ENCODE data around the gene CES2.

The CES2 gene

DNA sequence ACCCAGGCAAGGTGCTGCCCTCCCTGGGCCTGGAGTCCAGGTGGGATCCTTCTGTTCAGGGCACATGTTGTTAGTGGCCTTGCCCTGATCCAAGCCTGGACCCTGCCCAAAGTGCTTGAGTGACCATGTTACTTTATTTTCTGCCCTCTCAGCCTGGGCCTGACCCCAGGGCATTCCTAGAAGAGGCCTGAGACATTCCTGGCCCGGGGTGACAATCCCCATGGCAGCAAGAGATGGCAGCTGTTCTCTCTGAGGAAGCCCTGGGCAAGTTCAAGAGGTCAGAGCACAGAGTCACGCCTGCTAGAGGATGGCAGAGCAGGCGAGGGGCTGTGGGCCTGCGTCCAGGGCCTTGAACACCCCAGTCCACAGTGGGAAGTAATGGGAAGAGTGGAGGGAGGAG lies 21.6 kb upstream of the CES2 start:
- no peak for DNase-seq (ENCODE audit: extremely low read depth, insufficient read length)
- H3K36me3 ChIP-seq (ENCODE audit: control insufficient read depth, insufficient read depth, low read length) = no peaks in the 10 kb centered on the region
- no peaks in the 10 kb centered on the region; the same call in none of the 2 replicates for H3K27me3 ChIP-seq (replicated peaks; ENCODE audit: control insufficient read depth, insufficient read depth, low read length)
- no peak overlapping the region for H3K4me3 ChIP-seq (replicated peaks; ENCODE audit: low read depth, low read length)
- TF ChIP-seq, protein P1, sequence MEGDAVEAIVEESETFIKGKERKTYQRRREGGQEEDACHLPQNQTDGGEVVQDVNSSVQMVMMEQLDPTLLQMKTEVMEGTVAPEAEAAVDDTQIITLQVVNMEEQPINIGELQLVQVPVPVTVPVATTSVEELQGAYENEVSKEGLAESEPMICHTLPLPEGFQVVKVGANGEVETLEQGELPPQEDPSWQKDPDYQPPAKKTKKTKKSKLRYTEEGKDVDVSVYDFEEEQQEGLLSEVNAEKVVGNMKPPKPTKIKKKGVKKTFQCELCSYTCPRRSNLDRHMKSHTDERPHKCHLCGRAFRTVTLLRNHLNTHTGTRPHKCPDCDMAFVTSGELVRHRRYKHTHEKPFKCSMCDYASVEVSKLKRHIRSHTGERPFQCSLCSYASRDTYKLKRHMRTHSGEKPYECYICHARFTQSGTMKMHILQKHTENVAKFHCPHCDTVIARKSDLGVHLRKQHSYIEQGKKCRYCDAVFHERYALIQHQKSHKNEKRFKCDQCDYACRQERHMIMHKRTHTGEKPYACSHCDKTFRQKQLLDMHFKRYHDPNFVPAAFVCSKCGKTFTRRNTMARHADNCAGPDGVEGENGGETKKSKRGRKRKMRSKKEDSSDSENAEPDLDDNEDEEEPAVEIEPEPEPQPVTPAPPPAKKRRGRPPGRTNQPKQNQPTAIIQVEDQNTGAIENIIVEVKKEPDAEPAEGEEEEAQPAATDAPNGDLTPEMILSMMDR (IDR thresholded peaks at IDR 0.05; ENCODE audit: insufficient read depth, low read length, poor library complexity, severe bottlenecking) = no peak

DNA sequence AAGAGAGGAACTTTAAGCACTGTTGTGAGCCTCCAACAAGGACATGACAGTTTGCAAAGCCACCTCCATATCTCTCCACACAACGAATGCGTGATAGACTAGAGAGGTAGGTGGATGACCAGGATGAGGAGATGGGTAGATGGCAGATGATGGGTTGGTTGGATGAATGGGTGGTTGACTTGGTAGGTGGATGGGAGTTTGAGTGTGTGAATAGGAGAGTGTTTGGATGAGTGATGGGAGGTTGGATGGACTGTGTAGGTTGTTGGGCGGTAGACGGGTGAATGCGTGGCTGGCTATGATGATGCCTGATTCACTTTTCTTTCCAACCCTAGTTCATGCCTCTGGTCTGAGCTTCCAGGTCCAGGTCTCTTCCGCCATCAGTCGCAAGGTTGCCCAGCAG lies 20.8 kb upstream of the CES2 start:
- TF ChIP-seq, protein P1 (IDR thresholded peaks at IDR 0.05; ENCODE audit: insufficient read depth, low read length, poor library complexity, severe bottlenecking) = no peak
- Histone ChIP-seq H3K36me3 (ENCODE audit: control insufficient read depth, insufficient read depth, low read length) (no peaks in the 10 kb centered on the region), H3K27me3 (replicated peaks; ENCODE audit: control insufficient read depth, insufficient read depth, low read length) (no peaks in the 10 kb centered on the region; the same call in none of the 2 replicates), H3K4me3 (replicated peaks; ENCODE audit: low read depth, low read length) (no peak overlapping the region)
- no peak for DNase-seq (ENCODE audit: extremely low read depth, insufficient read length)

DNA sequence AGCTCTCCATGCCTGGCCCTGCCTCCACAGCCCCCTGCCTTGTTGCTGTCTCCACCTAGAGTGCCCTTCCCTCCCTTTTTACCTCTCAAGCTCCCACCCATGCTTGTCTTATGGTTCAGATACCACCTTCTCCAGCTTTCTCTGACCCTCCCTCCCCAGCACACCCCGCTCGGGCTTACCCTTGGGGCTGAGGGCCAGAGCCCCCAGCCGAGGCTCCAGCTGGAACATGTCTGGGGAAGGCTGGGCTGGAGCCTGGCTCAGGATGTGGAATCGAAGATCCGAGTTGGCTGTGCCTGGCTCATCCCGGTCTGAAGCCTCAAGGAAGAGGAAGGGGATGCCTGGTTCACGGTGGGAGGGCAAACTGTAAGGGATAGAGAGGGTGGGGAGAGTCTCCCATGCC lies 20.3 kb upstream of the CES2 start:
- Histone ChIP-seq H3K4me3 (replicated peaks; ENCODE audit: low read depth, low read length) (no peak overlapping the region), H3K27me3 (replicated peaks; ENCODE audit: control insufficient read depth, insufficient read depth, low read length) (no peaks in the 10 kb centered on the region; the same call in none of the 2 replicates), H3K36me3 (ENCODE audit: control insufficient read depth, insufficient read depth, low read length) (no peaks in the 10 kb centered on the region)
- no peak for DNase-seq (ENCODE audit: extremely low read depth, insufficient read length)
- TF ChIP-seq, protein P1 (IDR thresholded peaks at IDR 0.05; ENCODE audit: insufficient read depth, low read length, poor library complexity, severe bottlenecking) = no peak

DNA sequence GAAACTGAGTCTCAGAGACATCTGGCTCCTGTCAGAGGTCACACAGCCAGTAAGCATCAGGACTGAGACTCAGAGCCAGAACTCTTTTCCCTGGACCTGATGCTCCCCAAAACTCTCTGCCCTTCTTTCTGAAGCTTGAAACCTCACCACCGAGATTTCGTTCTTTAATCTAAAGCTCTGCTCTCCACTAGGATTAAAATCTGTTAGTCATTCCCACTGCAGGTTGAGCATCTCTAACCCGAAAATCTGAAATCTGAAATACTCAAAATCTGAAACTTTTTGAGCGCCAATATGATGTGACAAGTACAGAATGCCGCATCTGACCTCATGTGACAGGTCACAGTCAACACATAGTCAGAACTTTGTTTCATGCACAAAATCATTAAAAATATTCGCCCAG lies 18.8 kb upstream of the CES2 start:
- no peak for DNase-seq (ENCODE audit: extremely low read depth, insufficient read length)
- no peak overlapping the region for H3K4me3 ChIP-seq (replicated peaks; ENCODE audit: low read depth, low read length)
- H3K36me3 ChIP-seq (ENCODE audit: control insufficient read depth, insufficient read depth, low read length) = no peaks in the 10 kb centered on the region
- H3K27me3 ChIP-seq (replicated peaks; ENCODE audit: control insufficient read depth, insufficient read depth, low read length) = no peaks in the 10 kb centered on the region; the same call in none of the 2 replicates
- TF ChIP-seq, protein P1 (IDR thresholded peaks at IDR 0.05; ENCODE audit: insufficient read depth, low read length, poor library complexity, severe bottlenecking) = no peak

DNA sequence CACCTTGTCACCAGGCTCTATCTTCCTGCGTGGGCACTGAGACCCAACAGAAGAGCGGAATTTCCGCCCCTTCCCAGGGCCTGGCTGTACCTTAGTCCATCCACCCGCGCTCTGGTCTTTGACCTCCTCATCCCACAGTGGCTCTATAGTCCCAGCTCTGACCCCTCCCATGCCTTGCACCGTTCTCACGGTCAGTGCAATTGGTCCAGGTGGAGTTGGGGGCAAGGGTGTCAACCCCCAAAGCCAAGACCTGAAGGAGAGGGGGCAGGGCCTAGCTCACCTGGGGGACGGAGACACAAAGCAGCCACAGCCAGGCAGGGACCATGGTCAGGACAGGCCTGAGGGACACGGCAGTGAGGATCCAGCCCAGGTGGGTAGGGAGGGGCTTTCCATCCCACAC lies 17.6 kb upstream of the CES2 start:
- DNase-seq (ENCODE audit: extremely low read depth, insufficient read length) = no peak
- TF ChIP-seq, protein P1 (IDR thresholded peaks at IDR 0.05; ENCODE audit: insufficient read depth, low read length, poor library complexity, severe bottlenecking) = no peak
- no peaks in the 10 kb centered on the region; the same call in none of the 2 replicates for H3K27me3 ChIP-seq (replicated peaks; ENCODE audit: control insufficient read depth, insufficient read depth, low read length)
- H3K36me3 ChIP-seq (ENCODE audit: control insufficient read depth, insufficient read depth, low read length) = no peaks in the 10 kb centered on the region
- no peak overlapping the region for H3K4me3 ChIP-seq (replicated peaks; ENCODE audit: low read depth, low read length)

DNA sequence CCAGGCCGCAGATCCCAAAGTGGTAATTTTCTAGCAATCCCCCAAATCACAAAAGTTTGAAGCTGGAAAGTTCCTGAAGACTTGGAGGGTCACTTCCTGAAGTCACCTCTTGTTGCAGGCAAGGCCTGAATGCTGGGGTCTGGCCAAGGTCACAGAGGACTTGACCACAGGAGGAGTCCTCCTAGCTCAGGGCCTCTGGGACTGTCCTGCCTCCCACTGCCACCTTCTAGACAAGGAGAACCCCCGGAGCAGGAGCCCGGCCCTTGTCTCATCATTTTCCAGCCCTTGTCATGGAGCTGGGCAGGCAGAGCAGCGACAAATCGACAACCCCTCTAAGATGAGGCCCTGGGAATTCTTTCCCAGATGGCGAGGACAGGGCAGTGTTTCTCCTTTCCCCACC lies 17.0 kb upstream of the CES2 start:
- no peak for DNase-seq (ENCODE audit: extremely low read depth, insufficient read length)
- Histone ChIP-seq H3K36me3 (ENCODE audit: control insufficient read depth, insufficient read depth, low read length) (no peaks in the 10 kb centered on the region), H3K4me3 (replicated peaks; ENCODE audit: low read depth, low read length) (no peak overlapping the region), H3K27me3 (replicated peaks; ENCODE audit: control insufficient read depth, insufficient read depth, low read length) (no peaks in the 10 kb centered on the region; the same call in none of the 2 replicates)
- TF ChIP-seq, protein P1 (IDR thresholded peaks at IDR 0.05; ENCODE audit: insufficient read depth, low read length, poor library complexity, severe bottlenecking) = no peak
